ENCODE data around the gene MANF. TPM values are rescaled to one million over a fixed set of nuclear protein-coding genes. Genes with fewer than 3 reads are reported as not detected.

Gene MANF
- 90.4 TPM for total RNA-seq

GRCh38 chr3:51384726-51385473, at the start of gene MANF:
MANF (plus strand) TSS chr3:51385291; CDS start chr3:51385343, 52 bp downstream.
- peak; percentile 98 for DNase-seq (ENCODE audit: low spot score)

GRCh38 chr3:51336261-51336660, 48.8 kb upstream of the MANF start:
- DNase-seq (ENCODE audit: low spot score) = no peak

GRCh38 chr3:51337666-51338065, 47.4 kb upstream of the MANF start:
- no peak for DNase-seq (ENCODE audit: low spot score)

GRCh38 chr3:51338632-51339031, 46.5 kb upstream of the MANF start:
- no peak for DNase-seq (ENCODE audit: low spot score)

GRCh38 chr3:51340013-51340829, 44.9 kb upstream of the MANF start:
- no peak for DNase-seq (ENCODE audit: low spot score)

GRCh38 chr3:51340989-51341636, 44.0 kb upstream of the MANF start:
- DNase-seq (ENCODE audit: low spot score) = no peak

GRCh38 chr3:51343918-51344687, 41.0 kb upstream of the MANF start:
- DNase-seq (ENCODE audit: low spot score) = no peak

GRCh38 chr3:51350751-51351150, 34.3 kb upstream of the MANF start:
- no peak for DNase-seq (ENCODE audit: low spot score)

- peak; percentile 29 for DNase-seq (ENCODE audit: low spot score)
These were observed 32.0 kb upstream of the MANF start for GRCh38 chr3:51353131-51353530.

GRCh38 chr3:51353691-51354090, 31.4 kb upstream of the MANF start:
- peak; percentile 23 for DNase-seq (ENCODE audit: low spot score)

- DNase-seq (ENCODE audit: low spot score) = peak; percentile 14
These were observed 30.9 kb upstream of the MANF start for GRCh38 chr3:51354172-51354571.

GRCh38 chr3:51354731-51355615, 30.1 kb upstream of the MANF start:
- peak; percentile 32 for DNase-seq (ENCODE audit: low spot score)

- DNase-seq (ENCODE audit: low spot score) = peak; percentile 64
These were observed 29.1 kb upstream of the MANF start for GRCh38 chr3:51355891-51356578.

- no peak for DNase-seq (ENCODE audit: low spot score)
These were observed 27.2 kb upstream of the MANF start for GRCh38 chr3:51357856-51358255.

- peak; percentile 23 for DNase-seq (ENCODE audit: low spot score)
These were observed 26.1 kb upstream of the MANF start for GRCh38 chr3:51358981-51359380.

- DNase-seq (ENCODE audit: low spot score) = peak; percentile 1
These were observed 24.3 kb upstream of the MANF start for GRCh38 chr3:51360806-51361205.

GRCh38 chr3:51361746-51362145, 23.3 kb upstream of the MANF start:
- DNase-seq (ENCODE audit: low spot score) = no peak

- peak; percentile 18 for DNase-seq (ENCODE audit: low spot score)
These were observed 22.6 kb upstream of the MANF start for GRCh38 chr3:51362476-51362875.

- peak; percentile 36 for DNase-seq (ENCODE audit: low spot score)
These were observed 16.8 kb upstream of the MANF start for GRCh38 chr3:51368276-51368675.

- peak; percentile 66 for DNase-seq (ENCODE audit: low spot score)
These were observed 13.0 kb upstream of the MANF start for GRCh38 chr3:51371943-51372557.
